Measurements from ENCODE around the gene KCP.

DNA sequence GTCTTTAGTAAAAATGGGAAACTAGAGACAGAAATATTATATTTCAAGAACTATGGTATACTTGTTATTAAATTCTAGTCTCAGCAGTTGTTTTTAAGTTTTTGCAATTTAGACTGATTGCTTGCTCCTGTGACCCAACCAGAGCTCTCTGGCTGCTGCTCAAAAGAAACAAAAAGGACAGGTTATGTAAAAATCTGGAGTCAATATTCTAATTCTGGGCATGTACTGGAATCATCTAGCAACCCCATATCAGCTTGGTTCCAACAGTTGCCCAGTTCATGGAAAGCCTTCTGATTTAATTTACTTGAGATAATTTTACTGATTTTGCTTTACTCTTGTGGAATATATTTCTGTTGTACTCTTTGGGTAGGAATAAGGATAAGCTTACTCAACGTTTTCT, 10.3 kb downstream of the KCP start:
- TF ChIP-seq GATA2 (IDR thresholded peaks at IDR 0.05; ENCODE audit: low read depth, low read length): no peak
- TF ChIP-seq GATA3 (IDR thresholded peaks at IDR 0.05; ENCODE audit: low read depth, low read length): no peak
